ENCODE measurements around the gene MKLN1. TPM values are rescaled to one million over a fixed set of nuclear protein-coding genes. Genes with fewer than 3 reads are reported as not detected.

The MKLN1 gene
- total and polyA plus RNA-seq, 2 of the 4 experiments (the other 2 are of a cell fraction): 17.5 to 52.0 TPM

- POLR2A ChIA-PET (ENCODE audit: unreplicated experiment): no interaction called here
- peak overlapping the region; percentile 10 for H3K14ac ChIP-seq (replicated peaks; ENCODE audit: low read depth, low read length)
- no peak overlapping the region for H3K4me3 ChIP-seq (ENCODE audit: insufficient read depth, low read depth, low read length)
- H2BK20ac ChIP-seq (ENCODE audit: low read depth, low read length): 0 out of 2 replicates have a peak overlapping the region, but pooled peaks have one; percentile 0
- peaks cover 9% of the 10 kb centered on the region for H3K4me1 ChIP-seq (ENCODE audit: control insufficient read depth, insufficient read depth, low read length)
- no peak overlapping the region; the same call in 1 of the 2 replicates for H4K5ac ChIP-seq (ENCODE audit: low read depth, low read length)
- H2BK120ac ChIP-seq (ENCODE audit: low read depth, low read length): peak overlapping the region; percentile 33
- peak overlapping the region; percentile 69 for H3K4ac ChIP-seq (ENCODE audit: low read depth, low read length)
- no peaks in the 10 kb centered on the region for H3K9me3 ChIP-seq (ENCODE audit: control insufficient read depth, insufficient read depth, low read length)
- H3K9ac ChIP-seq (ENCODE audit: low read depth, low read length): no peak overlapping the region
- no peaks in the 10 kb centered on the region for H3K36me3 ChIP-seq (ENCODE audit: control insufficient read depth, insufficient read depth, low read length)
- H3K18ac ChIP-seq (ENCODE audit: low read depth, low read length): peak overlapping the region; percentile 45; the same call in 1 of the 2 replicates
- no peak overlapping the region for H3K4me2 ChIP-seq (ENCODE audit: low read depth, low read length)
- no peak overlapping the region for H3K27ac ChIP-seq (ENCODE audit: insufficient read depth, low read length)
- H2AK9ac ChIP-seq (replicated peaks; ENCODE audit: low read depth, low read length, poor library complexity): peak overlapping the region; percentile 91
- peak overlapping the region; percentile 73; the same call in 1 of the 2 replicates for H4K91ac ChIP-seq (ENCODE audit: insufficient read depth, low read depth, low read length)
- H4K20me1 ChIP-seq (ENCODE audit: insufficient read depth, low read length): no peaks in the 10 kb centered on the region
- in situ Hi-C loops (cut with MboI; ENCODE audit: low sequenced_read_pairs) (no loop called here), dilution Hi-C loops (cut with HindIII; ENCODE audit: low sequenced_read_pairs, unreplicated experiment) (no loop called here), intact Hi-C loops (cut with micrococcal nuclease) (no loop called here)
- peak; percentile 23 for DNase-seq
- peak overlapping the region; percentile 81; the same call in 1 of the 2 replicates for H2AK5ac ChIP-seq (ENCODE audit: low read depth, low read length)
- peaks cover 5 to 27% of the 10 kb centered on the region in 2 experiments; a peak in 3 of 4 replicates for H3K79me1 ChIP-seq (ENCODE audit: low read depth in 1 of 2, low read length in 2 of 2)
- CTCF ChIA-PET: interaction anchor here (0.6 kb wide), 1 partner anchor 21 kb away, joined by 5 read pairs; no protein-coding TSS in a partner anchor
- H2BK5ac ChIP-seq (ENCODE audit: low read depth, low read length, poor library complexity, severe bottlenecking): peak overlapping the region; percentile 70
- H2AFZ ChIP-seq (replicated peaks; ENCODE audit: low read length, poor library complexity): peak overlapping the region; percentile 82
- WGBS, 2 experiments (ENCODE audit: extremely low coverage in 2 of 2, insufficient read length in 1 of 2): 89% methylated on average over 3 of the region's 13 CpGs; no CpG with 5 or more reads in 1 of the 2 experiments
- H3K9me1 ChIP-seq (ENCODE audit: insufficient read depth, low read length): peaks cover 18% of the 10 kb centered on the region
- peak; percentile 57 for ATAC-seq (ENCODE audit: low read depth)
- no peak overlapping the region for H3K23ac ChIP-seq (ENCODE audit: low read depth, low read length)
- BruUV-seq (replicated peaks): no TSS peak
- peak overlapping the region in 1 of 2 experiments; percentile 32; a peak in 1 of 4 replicates for H4K8ac ChIP-seq (ENCODE audit: low read depth in 2 of 2, low read length in 2 of 2)
- H3K56ac ChIP-seq (ENCODE audit: extremely low read depth, insufficient read depth, low read length): no peak overlapping the region
- 0 out of 3 replicates have a peak overlapping the region, but pooled peaks have one; percentile 13 for H2BK15ac ChIP-seq (ENCODE audit: low read depth, low read length)
- peaks cover 3% of the 10 kb centered on the region; the same call in 1 of the 2 replicates for H3K27me3 ChIP-seq (ENCODE audit: control insufficient read depth, insufficient read depth, low read length)
- no peak for TF ChIP-seq CEBPB (IDR thresholded peaks at IDR 0.05; ENCODE audit: low read depth, low read length)
- no peak for TF ChIP-seq SMC3 (IDR thresholded peaks at IDR 0.05; ENCODE audit: low read depth, low read length)
- TF ChIP-seq USF2 (IDR thresholded peaks at IDR 0.05; ENCODE audit: low read depth, low read length): no peak
- TF ChIP-seq RAD21 (IDR thresholded peaks at IDR 0.05; ENCODE audit: low read length): no peak
- TF ChIP-seq NFE2L2 (IDR thresholded peaks at IDR 0.05; ENCODE audit: low read depth, low read length): no peak
- no peak for TF ChIP-seq MXI1 (IDR thresholded peaks at IDR 0.05; ENCODE audit: borderline replicate concordance, low read depth, low read length)
- no peak for TF ChIP-seq MAZ (IDR thresholded peaks at IDR 0.05; ENCODE audit: borderline replicate concordance, low read depth, low read length)
- TF ChIP-seq RCOR1 (IDR thresholded peaks at IDR 0.05; ENCODE audit: insufficient replicate concordance, low read length): no peak
- no peak for TF ChIP-seq RFX5 (IDR thresholded peaks at IDR 0.05; ENCODE audit: low read depth, low read length)
- TF ChIP-seq BHLHE40 (IDR thresholded peaks at IDR 0.05; ENCODE audit: low read depth, low read length): no peak
- no peak for TF ChIP-seq POLR2A (IDR thresholded peaks at IDR 0.05; ENCODE audit: low read depth, low read length)
- no peak for TF ChIP-seq CHD1 (IDR thresholded peaks at IDR 0.05; ENCODE audit: low read depth, low read length)
- TF ChIP-seq ELK1 (IDR thresholded peaks at IDR 0.05; ENCODE audit: borderline replicate concordance, low read depth, low read length): no peak
- no peak for TF ChIP-seq FOS (IDR thresholded peaks at IDR 0.05; ENCODE audit: low read depth, low read length)
- TF ChIP-seq MAFK (IDR thresholded peaks at IDR 0.05; ENCODE audit: low read depth, low read length): no peak
Observed at GRCh38 chr7:131538071-131538812, 210.6 kb downstream of the MKLN1 start.
